Measurements from ENCODE around the gene TTI1. TPM values are rescaled to one million over a fixed set of nuclear protein-coding genes. Genes with fewer than 3 reads are reported as not detected.

TTI1 gene
- total and polyA plus RNA-seq, 2 of the 13 experiments (the other 11 are each of a cell fraction or from before 2014, with no cell fraction given), result 22.9 to 39.8 TPM

GRCh38 chr20:38032585-38033329 lies 499 bp downstream of the TTI1 start (continued):
- TF ChIP-seq PRPF4 (IDR thresholded peaks at IDR 0.05; ENCODE audit: low read depth, low read length, poor library complexity, severe bottlenecking) (no peak), ZNF576 (CRISPR knock-in tag; IDR thresholded peaks at IDR 0.05) (no peak), MBD4 (IDR thresholded peaks at IDR 0.05; ENCODE audit: borderline replicate concordance, low read length) (no peak), ZNF780A (CRISPR knock-in tag; IDR thresholded peaks at IDR 0.05) (peak; percentile 12; the same call in 1 of the 2 replicates), KAT8 (CRISPR knock-in tag; IDR thresholded peaks at IDR 0.05) (no peak), RBAK (CRISPR knock-in tag; IDR thresholded peaks at IDR 0.05) (no peak), ZSCAN5A (CRISPR knock-in tag; IDR thresholded peaks at IDR 0.05; ENCODE audit: borderline replicate concordance) (no peak), ZNF326 (CRISPR knock-in tag; IDR thresholded peaks at IDR 0.05; ENCODE audit: borderline replicate concordance) (no peak), TSC22D2 (CRISPR knock-in tag; IDR thresholded peaks at IDR 0.05; ENCODE audit: borderline replicate concordance) (no peak; the same call in 1 of the 2 replicates), ZFP82 (CRISPR knock-in tag; IDR thresholded peaks at IDR 0.05; ENCODE audit: borderline replicate concordance) (no peak), ZBTB1 (CRISPR knock-in tag; IDR thresholded peaks at IDR 0.05; ENCODE audit: borderline replicate concordance) (no peak), ZNF580 (CRISPR knock-in tag; IDR thresholded peaks at IDR 0.05; ENCODE audit: borderline replicate concordance, low read depth) (no peak), FOSL2 (CRISPR knock-in tag; IDR thresholded peaks at IDR 0.05) (no peak), POGK (CRISPR knock-in tag; conservative IDR thresholded peaks at IDR 0.05) (no peak), GRHL1 (CRISPR knock-in tag; conservative IDR thresholded peaks at IDR 0.05) (no peak), ZNF546 (CRISPR knock-in tag; conservative IDR thresholded peaks at IDR 0.05) (no peak), NFKB2 (CRISPR knock-in tag; IDR thresholded peaks at IDR 0.05; ENCODE audit: borderline replicate concordance) (no peak), ZNF740 (CRISPR knock-in tag; IDR thresholded peaks at IDR 0.05) (no peak; the same call in 1 of the 2 replicates), CHD2 (IDR thresholded peaks at IDR 0.05; ENCODE audit: low read depth, low read length) (no peak), SMARCE1 (IDR thresholded peaks at IDR 0.05; ENCODE audit: borderline replicate concordance) (no peak), TBL1XR1 (IDR thresholded peaks at IDR 0.05; ENCODE audit: borderline replicate concordance, low read length, partially characterized antibody) (no peak), RAD51 (IDR thresholded peaks at IDR 0.05; ENCODE audit: borderline replicate concordance) (no peak)

Data from HepG2 (cell line).